Measurements from ENCODE around the gene TXNDC5.

DNA sequence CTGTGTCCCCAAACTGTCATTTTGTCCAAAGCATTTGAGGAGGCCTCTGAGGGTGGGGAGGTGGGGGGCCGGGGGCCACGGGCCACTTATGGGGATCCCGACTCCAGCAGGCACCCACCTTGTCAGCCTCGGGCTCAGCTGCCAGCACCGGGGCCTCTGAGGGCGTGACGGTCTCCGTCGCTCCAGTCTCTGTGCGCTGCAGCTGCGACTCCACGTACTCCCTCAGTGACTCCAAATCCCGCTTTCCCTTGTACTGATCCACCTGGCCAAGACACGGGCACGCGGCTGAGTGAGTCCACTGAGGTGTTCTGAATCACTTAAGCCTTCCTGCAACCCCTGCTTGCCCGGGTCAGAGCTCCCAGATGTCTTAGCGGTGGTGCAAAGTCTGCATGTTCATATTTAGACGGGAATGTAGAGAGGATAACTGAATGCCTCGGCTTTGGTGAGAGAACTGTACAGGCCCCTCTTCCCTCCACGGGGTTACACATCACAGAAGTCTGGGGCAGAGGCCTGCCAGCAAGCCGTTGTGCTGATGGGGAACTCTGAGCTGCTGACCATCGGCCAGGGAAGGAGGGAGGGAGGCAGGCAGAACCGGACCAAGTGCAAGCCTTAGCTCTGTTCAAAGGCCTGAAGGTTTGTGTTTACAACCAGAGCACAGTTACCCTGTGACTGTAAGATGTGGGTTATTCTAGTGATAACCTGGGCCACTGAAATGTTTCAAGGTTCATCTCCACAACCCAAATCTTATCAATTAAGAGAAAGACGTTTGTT, 21.8 kb downstream of the TXNDC5 start:
- no peak for TF ChIP-seq POLR2A (IDR thresholded peaks at IDR 0.05)
- TF ChIP-seq, protein P1, sequence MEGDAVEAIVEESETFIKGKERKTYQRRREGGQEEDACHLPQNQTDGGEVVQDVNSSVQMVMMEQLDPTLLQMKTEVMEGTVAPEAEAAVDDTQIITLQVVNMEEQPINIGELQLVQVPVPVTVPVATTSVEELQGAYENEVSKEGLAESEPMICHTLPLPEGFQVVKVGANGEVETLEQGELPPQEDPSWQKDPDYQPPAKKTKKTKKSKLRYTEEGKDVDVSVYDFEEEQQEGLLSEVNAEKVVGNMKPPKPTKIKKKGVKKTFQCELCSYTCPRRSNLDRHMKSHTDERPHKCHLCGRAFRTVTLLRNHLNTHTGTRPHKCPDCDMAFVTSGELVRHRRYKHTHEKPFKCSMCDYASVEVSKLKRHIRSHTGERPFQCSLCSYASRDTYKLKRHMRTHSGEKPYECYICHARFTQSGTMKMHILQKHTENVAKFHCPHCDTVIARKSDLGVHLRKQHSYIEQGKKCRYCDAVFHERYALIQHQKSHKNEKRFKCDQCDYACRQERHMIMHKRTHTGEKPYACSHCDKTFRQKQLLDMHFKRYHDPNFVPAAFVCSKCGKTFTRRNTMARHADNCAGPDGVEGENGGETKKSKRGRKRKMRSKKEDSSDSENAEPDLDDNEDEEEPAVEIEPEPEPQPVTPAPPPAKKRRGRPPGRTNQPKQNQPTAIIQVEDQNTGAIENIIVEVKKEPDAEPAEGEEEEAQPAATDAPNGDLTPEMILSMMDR (IDR thresholded peaks at IDR 0.05), result no peak

Measured in Peyer's patch (tissue), 4 donors.